Testis (tissue), 3 donors: ENCODE data around the gene ZC3H18. TPM values are rescaled to one million over a fixed set of nuclear protein-coding genes. Genes with fewer than 3 reads are reported as not detected.

Experiments used
- DNase-seq: peaks from one replicate; pipeline ENCODE4 v3.0.0-alpha.2; 2019
- H3K27ac ChIP-seq, 2 donors: fragments of 200-600 bp; sonication (generic); one replicate each; pipeline ENCODE4 v1.5.1; 2019
- H3K27me3 ChIP-seq: fragments of 200-600 bp; sonication (generic); one replicate; pipeline ENCODE4 v1.5.1; 2019
- H3K36me3 ChIP-seq: fragments of 200-600 bp; sonication (generic); one replicate; pipeline ENCODE4 v1.5.1; 2017; ENCODE audit warnings: low read depth; ENCODE audit errors: missing control alignments
- H3K4me1 ChIP-seq: fragments of 200-600 bp; sonication (generic); one replicate; pipeline ENCODE4 v1.5.1; 2019
- H3K4me3 ChIP-seq, 2 donors: fragments of 200-600 bp; sonication (generic); one replicate each; pipeline ENCODE4 v1.5.1; 2017 to 2019
- H3K9me3 ChIP-seq: fragments of 200-600 bp; sonication (generic); one replicate; pipeline ENCODE4 v1.5.1; 2017
- POLR2A ChIP-seq: fragments of 450-650 bp; IDR thresholded peaks from one replicate; pipeline ENCODE4 v1.6.1; 2017; ENCODE audit warnings: antibody characterized with exemption, mild to moderate bottlenecking, moderate library complexity
- WGBS, 2 donors: methylation state at CpG; one replicate each; pipeline ENCODE4 v1.1.5; 2018; 5-methylcytosine and 5-hydroxymethylcytosine counted together
- intact Hi-C: fragments of 100-400 bp; cut with DNase I; formaldehyde crosslinking; loops from one replicate; pipeline ENCODE4 v1.15.1; 2023; ENCODE audit warnings: low total_unique reads
- polyA plus RNA-seq: library from polyadenylated mRNA; stranded (reverse); fragments of 350-450 nt; fragmentation: Illumina TruSeq; extraction: RNeasy Lipid Tissue Mini Kit (QIAGEN cat#74804); gene quantifications from one replicate; pipeline ENCODE4 v1.2.3, GENCODE V29; 2014; ENCODE audit warnings: low read depth, low replicate concordance; ENCODE audit not compliant: insufficient read depth
- total RNA-seq, 2 donors: library from RNA; depleted of rRNA; stranded (reverse); fragments of >200 nt; gene quantifications; one replicate each; pipeline ENCODE4 v1.2.3, GENCODE V29; 2016
- TF ChIP-seq, protein P1 (sequence below), 3 experiments: fragments of 450-650 bp in 2 of 3; fragments of 200-600 bp in 1 of 3; sonication (generic) in 1 of 3; IDR thresholded peaks; one replicate each; pipeline ENCODE4 v1.5.1; 2016 to 2019; ENCODE audit warnings: antibody characterized with exemption in 3 of 3, mild to moderate bottlenecking in 2 of 3, moderate library complexity in 1 of 3

Gene ZC3H18
- total and polyA plus RNA-seq, 3 donors from 2014 or later = 53.8 to 63.7 (median 59.6) TPM

DNA sequence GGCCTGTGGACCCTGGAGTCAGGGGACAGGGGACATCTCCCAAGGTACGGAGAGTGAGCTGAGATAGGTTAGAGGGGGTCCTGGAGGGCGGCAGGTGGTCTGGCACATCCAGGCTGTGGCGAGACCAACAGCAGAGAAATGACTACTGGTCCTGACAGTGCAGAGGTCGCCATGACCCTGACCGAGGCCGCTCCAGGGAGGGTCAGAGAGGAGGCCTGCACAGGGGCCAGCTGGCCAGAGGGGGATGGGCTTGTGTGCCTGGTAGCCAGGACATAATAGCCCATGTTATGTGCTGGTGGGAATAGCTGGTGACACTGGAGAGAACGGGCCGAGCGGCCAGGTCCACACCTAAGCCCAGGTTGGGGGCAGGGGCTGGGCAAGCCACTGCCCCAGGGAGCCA is 40.6 kb upstream of the ZC3H18 start:
- Histone ChIP-seq H3K4me3 (no peak overlapping the region), H3K36me3 (no peaks in the 10 kb centered on the region), H3K9me3 (no peaks in the 10 kb centered on the region), H3K4me1 (peaks cover 55% of the 10 kb centered on the region), H3K27ac (no peak overlapping the region), H3K27me3 (no peaks in the 10 kb centered on the region)
- TF ChIP-seq, protein P1, sequence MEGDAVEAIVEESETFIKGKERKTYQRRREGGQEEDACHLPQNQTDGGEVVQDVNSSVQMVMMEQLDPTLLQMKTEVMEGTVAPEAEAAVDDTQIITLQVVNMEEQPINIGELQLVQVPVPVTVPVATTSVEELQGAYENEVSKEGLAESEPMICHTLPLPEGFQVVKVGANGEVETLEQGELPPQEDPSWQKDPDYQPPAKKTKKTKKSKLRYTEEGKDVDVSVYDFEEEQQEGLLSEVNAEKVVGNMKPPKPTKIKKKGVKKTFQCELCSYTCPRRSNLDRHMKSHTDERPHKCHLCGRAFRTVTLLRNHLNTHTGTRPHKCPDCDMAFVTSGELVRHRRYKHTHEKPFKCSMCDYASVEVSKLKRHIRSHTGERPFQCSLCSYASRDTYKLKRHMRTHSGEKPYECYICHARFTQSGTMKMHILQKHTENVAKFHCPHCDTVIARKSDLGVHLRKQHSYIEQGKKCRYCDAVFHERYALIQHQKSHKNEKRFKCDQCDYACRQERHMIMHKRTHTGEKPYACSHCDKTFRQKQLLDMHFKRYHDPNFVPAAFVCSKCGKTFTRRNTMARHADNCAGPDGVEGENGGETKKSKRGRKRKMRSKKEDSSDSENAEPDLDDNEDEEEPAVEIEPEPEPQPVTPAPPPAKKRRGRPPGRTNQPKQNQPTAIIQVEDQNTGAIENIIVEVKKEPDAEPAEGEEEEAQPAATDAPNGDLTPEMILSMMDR (IDR thresholded peaks at IDR 0.05) = no peak
- TF ChIP-seq POLR2A = no peak
- intact Hi-C loops = no loop called here
- 75% methylated on average over 5 to 9 of the region's 9 CpGs for WGBS, 2 donors
- DNase-seq = no peak

DNA sequence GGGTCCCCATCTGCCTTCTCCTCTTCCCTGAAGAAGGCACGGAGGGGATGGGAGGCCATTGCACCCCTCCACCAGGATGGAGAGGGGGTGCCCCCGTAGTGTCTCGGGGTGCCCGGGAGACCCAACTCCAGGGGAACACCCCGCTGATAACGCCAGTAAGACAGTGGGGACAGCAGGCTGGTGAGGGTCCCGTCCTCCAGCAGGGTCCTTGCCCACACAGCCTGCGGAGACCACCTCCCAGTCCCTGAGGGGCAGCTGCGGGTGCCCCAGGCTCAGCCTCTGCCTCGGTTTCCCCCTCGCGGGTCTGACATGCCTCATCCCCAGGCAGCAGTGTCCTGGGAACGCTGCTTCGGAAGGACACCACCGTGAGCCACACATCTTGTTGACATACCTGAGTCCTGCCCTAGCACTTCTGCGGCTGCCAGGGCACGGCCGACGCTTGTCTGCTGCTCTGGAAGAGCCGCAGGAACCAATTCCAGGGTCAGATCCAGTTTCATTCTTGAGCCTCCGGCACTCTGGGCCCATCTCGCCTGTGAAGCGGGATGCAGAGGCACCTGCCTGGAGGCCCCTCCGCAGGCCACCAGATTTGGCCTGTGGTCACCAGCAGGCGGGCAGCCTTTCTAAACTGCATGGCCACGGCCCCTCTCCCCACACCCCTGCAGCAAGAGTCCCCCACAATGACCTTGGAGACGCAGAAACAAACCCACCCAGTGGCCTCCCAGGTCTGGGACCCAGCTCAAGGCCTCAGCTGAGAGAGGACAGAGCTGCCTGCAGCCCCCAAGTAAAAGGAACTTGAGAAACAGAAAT is 39.9 kb upstream of the ZC3H18 start:
- Histone ChIP-seq H3K9me3 (no peaks in the 10 kb centered on the region), H3K4me1 (peaks cover 55% of the 10 kb centered on the region), H3K27me3 (no peaks in the 10 kb centered on the region), H3K27ac (no peak overlapping the region), H3K4me3 (no peak overlapping the region), H3K36me3 (no peaks in the 10 kb centered on the region)
- no peak for DNase-seq
- TF ChIP-seq, protein P1 (IDR thresholded peaks at IDR 0.05) = no peak
- TF ChIP-seq POLR2A = no peak
- 74 to 81% methylated on average over 13 to 24 of the region's 27 CpGs for WGBS, 2 donors
- intact Hi-C loops = no loop called here

DNA sequence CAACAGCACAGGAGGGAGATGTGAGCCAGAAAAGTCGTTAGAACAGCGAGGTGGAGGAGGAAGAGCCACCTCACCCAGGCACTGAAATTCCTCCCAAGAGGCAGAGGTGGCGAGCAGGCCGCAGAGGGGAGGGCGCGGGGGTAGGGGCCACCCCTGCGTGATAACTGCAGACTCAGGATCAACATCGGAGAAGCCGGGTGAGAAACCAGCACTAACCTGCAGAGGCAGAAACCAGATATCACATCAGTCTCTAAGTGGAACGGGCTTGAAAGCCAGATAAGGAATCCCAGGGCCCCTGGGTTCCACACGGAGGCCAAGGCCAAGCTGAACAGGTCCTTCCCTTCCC is 39.4 kb upstream of the ZC3H18 start:
- WGBS, 2 donors = 48 to 50% methylated on average over 11 of the region's 11 CpGs
- intact Hi-C loops = no loop called here
- H3K4me3 ChIP-seq = no peak overlapping the region
- H3K9me3 ChIP-seq = no peaks in the 10 kb centered on the region
- no peak for DNase-seq
- peaks cover 53% of the 10 kb centered on the region for H3K4me1 ChIP-seq
- no peak overlapping the region for H3K27ac ChIP-seq
- H3K36me3 ChIP-seq = no peaks in the 10 kb centered on the region
- TF ChIP-seq POLR2A = no peak
- TF ChIP-seq, protein P1 (IDR thresholded peaks at IDR 0.05) = no peak
- no peaks in the 10 kb centered on the region for H3K27me3 ChIP-seq

DNA sequence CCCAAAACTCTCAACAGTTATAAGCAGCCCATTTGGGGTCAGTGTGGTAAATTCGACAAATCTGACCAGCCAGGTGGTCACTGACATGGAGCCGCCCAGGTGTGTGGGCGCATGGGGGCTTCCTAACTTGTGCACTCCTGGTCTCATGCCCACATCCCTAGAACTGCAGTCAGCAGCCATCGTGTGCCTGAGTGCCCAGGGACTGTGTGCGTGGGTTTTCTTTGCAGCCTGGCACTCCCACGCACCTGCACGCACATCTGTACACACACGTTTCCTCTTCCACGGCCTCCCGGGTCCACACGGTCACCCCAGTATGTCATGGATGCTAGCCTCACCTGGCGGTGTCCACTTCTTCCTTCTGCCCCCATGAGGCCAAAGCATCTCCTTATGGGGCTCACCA is 38.9 kb upstream of the ZC3H18 start:
- TF ChIP-seq POLR2A = no peak
- TF ChIP-seq, protein P1 (IDR thresholded peaks at IDR 0.05) = no peak
- 71 to 76% methylated on average over 11 to 12 of the region's 12 CpGs for WGBS, 2 donors
- Histone ChIP-seq H3K9me3 (no peaks in the 10 kb centered on the region), H3K27me3 (no peaks in the 10 kb centered on the region), H3K36me3 (no peaks in the 10 kb centered on the region), H3K27ac (no peak overlapping the region), H3K4me1 (peaks cover 53% of the 10 kb centered on the region), H3K4me3 (no peak overlapping the region)
- intact Hi-C loops = no loop called here
- no peak for DNase-seq

DNA sequence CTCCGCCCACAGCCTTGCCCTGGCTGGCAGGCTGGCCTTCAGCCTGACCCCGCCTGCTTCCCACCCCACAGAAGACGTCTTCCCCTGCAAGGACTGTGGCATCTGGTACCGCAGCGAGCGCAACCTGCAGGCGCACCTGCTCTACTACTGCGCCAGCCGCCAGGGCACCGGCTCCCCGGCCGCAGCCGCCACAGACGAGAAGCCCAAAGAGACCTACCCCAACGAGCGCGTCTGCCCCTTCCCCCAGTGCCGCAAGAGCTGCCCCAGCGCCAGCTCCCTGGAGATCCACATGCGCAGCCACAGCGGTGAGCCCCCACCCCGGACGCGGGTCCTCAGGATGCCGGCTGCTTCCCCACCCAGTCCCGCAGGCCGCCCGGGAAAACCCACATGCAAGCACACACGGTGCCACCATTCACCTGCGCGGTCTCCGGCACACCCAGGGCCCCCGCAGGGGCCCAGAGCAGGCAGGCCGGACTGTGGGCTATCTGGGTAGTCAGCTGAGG is 38.2 kb upstream of the ZC3H18 start:
- no peak for TF ChIP-seq POLR2A
- TF ChIP-seq, protein P1 (IDR thresholded peaks at IDR 0.05) = no peak
- no peaks in the 10 kb centered on the region for H3K9me3 ChIP-seq
- 73 to 82% methylated on average over 7 to 26 of the region's 34 CpGs for WGBS, 2 donors
- no peaks in the 10 kb centered on the region for H3K27me3 ChIP-seq
- DNase-seq = no peak
- no peaks in the 10 kb centered on the region for H3K36me3 ChIP-seq
- no peak overlapping the region for H3K4me3 ChIP-seq
- intact Hi-C loops = no loop called here
- peaks cover 49% of the 10 kb centered on the region for H3K4me1 ChIP-seq
- H3K27ac ChIP-seq = no peak overlapping the region
